Esophagus muscularis mucosa (tissue), 4 donors: ENCODE data around the gene SKA3.

Source experiments
- EP300 ChIP-seq: sonication (generic); formaldehyde crosslinking; IDR thresholded peaks from one replicate; pipeline ENCODE4 v1.6.1; 2017; ENCODE audit warnings: antibody characterized with exemption
- POLR2AphosphoS5 ChIP-seq, 2 donors: sonication (generic); formaldehyde crosslinking; IDR thresholded peaks; one replicate each; pipeline ENCODE4 v1.6.1; 2017; ENCODE audit warnings: antibody characterized with exemption in 2 of 2
- TF ChIP-seq, protein P1 (sequence below), 3 experiments: fragments of 200-600 bp in 2 of 3; fragments of 450-650 bp in 1 of 3; sonication (generic) in 2 of 3; IDR thresholded peaks; one replicate each; pipeline ENCODE4 v1.5.1; 2017 to 2019; ENCODE audit warnings: antibody characterized with exemption in 3 of 3, mild to moderate bottlenecking in 2 of 3, moderate library complexity in 1 of 3

DNA sequence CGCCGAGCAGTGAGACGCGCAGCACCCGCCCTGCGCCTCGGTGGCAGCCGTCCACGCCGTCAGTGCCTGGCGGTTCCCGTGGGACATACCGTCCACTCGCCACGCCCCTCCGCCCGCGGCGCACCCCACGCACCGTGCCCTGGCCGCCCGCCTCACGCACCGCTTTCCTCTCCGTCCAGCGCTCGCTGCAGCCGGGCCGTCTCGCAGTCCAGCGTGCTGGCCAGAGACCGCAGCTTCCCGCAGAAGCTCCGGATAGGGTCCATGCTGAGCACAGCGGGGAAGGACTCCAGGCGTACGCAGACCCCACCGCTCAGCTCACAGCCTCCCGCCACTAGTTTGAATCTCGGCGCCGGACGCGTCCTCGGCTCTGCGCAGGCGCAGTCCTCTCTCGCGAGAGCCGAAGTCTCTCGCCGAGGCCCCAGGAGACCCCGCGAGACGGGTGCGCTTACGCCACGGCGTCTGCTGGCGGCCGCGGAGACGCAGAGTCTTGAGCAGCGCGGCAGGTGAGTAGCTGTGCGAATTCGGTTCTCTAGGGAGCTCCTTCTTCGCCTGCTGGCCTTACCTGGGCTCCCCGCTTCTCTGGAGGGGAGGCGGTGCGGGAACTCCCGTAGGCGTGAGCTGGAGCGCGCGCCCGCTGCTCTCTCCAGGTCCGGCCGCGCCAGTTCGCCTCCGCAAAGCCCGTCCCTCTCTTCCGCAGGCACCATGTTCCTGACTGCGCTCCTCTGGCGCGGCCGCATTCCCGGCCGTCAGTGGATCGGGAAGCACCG is at the start of gene SKA3, which contains the start of gene MRPL57:
- TF ChIP-seq EP300 (no peak), POLR2AphosphoS5 (IDR thresholded peaks at IDR 0.05) (peak; percentile 95 to 97)
- TF ChIP-seq, protein P1, sequence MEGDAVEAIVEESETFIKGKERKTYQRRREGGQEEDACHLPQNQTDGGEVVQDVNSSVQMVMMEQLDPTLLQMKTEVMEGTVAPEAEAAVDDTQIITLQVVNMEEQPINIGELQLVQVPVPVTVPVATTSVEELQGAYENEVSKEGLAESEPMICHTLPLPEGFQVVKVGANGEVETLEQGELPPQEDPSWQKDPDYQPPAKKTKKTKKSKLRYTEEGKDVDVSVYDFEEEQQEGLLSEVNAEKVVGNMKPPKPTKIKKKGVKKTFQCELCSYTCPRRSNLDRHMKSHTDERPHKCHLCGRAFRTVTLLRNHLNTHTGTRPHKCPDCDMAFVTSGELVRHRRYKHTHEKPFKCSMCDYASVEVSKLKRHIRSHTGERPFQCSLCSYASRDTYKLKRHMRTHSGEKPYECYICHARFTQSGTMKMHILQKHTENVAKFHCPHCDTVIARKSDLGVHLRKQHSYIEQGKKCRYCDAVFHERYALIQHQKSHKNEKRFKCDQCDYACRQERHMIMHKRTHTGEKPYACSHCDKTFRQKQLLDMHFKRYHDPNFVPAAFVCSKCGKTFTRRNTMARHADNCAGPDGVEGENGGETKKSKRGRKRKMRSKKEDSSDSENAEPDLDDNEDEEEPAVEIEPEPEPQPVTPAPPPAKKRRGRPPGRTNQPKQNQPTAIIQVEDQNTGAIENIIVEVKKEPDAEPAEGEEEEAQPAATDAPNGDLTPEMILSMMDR (IDR thresholded peaks at IDR 0.05): peak in 2 of 3 experiments; percentile 34
